NCI-H748 (cell line): Measurements from ENCODE around the gene RSPH3.
A peak's percentile ranks its signal among the peaks of the same experiment; 100 is the strongest.
"Not testable (repeated sequence)": the region's sequence is repeated elsewhere in the genome, so short reads cannot be mapped to it uniquely, and the experiment has no call there.

Experiments
- DNase-seq: peaks from one replicate; lab custom pipeline; 2025; ENCODE audit not compliant: unreplicated experiment; lab: John Stamatoyannopoulos, UW

RSPH3 gene

DNA sequence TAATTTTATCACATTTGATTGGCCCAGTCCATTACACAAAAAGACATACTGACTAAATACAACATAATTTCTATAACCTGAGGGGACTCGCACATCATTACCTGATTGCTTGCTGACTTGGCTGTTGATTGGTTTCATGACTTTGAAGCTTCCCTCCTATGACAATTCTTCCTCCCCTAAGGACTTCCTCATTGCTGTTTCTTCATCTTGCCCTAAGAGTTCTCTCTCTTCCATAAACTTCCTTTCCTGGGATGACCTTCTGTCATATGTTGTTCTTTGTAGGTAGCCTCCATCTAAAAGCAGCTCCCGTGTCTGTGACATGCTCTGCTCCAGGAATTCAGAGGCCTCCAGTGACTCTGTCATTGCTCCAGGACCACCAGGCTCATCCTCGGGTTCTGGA, 22.6 kb downstream of the RSPH3 start:
- DNase-seq = no peak

DNA sequence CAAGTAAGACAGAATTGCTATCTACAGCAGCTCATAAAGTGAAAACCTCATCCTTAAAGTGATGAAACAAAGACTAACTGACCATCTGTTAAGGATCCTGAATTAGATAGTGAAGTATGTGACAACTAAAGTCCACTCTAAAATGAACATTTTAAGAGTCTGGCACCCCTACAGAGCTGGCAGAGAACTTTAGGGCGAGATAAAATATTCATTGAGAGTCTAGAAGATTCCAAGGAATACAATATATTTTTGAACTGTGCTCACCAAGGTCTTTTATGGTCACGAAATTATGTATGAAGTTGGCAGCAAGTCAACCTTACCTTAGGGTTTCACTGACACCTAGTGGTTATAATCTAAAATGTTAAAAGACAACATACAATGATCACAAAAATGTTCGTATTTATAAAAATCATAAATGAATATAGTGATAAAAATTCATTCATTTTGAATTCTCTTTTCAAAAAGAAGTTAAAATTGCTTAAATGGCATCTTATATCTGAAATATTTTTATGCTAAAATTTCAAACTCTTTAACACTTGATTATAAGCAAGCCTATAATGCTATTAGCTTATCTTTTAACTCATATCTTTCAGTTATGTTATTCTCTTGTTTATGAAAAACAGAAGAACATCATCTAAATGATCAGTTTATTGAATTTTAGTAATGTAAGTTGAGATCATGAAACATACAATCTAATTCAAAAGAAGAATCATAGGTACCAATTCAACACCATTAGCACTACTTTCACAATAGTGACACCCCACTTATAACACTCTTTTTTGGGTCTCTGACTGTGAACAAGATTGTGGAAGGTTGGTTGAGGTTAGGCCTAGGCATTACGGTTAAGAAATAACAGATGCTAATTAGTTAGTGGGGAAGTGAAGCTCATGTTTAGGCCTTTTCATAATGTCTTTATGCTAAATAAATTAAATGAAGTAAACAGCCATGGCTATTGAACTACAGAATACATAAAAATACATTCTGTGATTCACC, 27.5 kb downstream of the RSPH3 start:
- DNase-seq = peak; percentile 68

DNA sequence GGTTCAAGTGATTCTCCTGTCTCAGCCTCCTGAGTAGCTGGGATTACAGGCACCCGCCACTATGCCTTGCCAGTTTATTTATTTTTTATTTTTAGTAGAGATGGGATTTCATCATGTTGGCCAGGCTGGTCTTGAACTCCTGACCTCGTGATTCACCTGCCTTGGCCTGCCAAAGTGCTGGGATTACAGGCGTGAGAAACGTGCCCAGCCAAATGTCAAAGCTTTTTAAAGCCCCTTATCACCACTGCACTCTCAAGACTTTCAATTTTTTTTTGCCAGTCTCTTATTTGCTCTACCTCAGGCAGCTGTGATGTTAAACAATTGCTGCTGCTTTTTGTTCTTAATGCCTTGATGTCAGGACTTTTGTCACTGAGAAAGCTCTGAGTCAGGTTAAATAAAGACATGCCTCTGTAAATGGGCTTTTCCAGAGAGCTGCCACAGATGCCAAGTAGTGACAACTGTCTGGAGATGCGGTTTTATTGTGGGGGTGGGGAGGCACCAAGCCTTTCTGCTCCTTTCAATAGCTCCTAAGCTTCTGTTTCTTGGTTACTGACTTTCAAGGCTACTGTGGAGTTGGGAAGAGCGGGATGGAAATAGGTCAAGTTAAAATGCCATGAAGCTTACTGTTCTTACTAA, 29.2 kb downstream of the RSPH3 start:
- DNase-seq = no peak

DNA sequence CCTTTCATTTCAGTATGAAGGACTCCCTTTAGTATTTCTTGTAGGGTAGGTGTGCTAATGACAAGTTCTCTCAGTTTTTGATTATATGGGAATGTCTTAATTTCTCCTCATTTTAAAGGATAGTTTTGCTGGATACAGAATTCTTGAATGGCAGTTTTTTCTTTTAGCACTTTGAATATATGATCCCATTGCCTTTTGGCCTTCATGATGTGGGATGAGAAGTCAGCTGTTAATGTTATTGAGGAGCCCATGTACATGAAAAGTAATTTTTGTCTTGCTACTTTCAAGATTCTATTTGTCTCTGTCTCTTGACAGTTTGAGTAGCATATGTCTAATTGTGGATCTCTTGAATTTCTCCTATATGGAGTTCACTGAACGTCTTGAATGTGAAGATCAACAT, 30.9 kb downstream of the RSPH3 start:
- no peak for DNase-seq

DNA sequence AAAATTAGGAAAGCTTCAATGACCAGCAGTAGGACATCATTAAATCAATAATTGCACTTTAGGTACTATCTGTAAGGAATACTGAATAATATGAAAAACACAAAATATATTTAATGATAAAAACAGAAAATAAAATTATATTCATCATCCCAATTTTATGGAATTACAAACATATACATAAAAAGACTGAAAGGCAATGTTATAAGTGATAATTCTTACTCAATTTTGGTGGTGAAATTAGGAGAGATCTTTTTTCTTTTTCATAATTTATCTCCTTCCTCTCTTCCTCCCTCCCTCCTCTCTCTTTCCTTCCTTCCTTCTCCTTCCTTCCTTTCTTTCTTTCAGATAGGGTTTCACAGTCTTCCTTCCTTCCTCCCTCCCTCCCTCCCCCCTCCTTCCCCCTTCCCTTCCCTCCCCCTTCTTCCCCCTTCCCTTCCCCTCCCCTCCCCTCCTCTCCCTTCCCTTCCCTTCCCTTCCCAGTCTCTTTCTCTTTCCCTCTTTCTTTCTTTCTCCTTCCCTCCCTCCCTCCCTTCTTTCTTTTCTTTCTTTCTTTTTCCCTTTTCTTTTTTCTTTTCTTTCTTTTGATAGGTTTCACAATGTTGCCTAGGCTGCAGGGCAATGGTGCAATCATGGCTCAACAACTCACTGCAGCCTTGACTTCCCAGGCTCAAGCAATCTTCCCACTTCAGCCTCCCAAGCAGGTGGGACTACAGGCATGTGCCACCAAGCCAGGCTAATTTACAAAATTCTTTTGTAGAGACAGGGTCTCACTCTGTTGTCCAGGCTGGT, 36.8 kb downstream of the RSPH3 start:
- DNase-seq = no peak

- DNase-seq = no peak
Observed at GRCh38 chr6:158962371-158962770, 37.6 kb downstream of the RSPH3 start.

GRCh38 chr6:158960026-158960425, 40.0 kb downstream of the RSPH3 start:
- no peak for DNase-seq

- no peak for DNase-seq
Observed at GRCh38 chr6:158959552-158959951, 40.5 kb downstream of the RSPH3 start.

DNA sequence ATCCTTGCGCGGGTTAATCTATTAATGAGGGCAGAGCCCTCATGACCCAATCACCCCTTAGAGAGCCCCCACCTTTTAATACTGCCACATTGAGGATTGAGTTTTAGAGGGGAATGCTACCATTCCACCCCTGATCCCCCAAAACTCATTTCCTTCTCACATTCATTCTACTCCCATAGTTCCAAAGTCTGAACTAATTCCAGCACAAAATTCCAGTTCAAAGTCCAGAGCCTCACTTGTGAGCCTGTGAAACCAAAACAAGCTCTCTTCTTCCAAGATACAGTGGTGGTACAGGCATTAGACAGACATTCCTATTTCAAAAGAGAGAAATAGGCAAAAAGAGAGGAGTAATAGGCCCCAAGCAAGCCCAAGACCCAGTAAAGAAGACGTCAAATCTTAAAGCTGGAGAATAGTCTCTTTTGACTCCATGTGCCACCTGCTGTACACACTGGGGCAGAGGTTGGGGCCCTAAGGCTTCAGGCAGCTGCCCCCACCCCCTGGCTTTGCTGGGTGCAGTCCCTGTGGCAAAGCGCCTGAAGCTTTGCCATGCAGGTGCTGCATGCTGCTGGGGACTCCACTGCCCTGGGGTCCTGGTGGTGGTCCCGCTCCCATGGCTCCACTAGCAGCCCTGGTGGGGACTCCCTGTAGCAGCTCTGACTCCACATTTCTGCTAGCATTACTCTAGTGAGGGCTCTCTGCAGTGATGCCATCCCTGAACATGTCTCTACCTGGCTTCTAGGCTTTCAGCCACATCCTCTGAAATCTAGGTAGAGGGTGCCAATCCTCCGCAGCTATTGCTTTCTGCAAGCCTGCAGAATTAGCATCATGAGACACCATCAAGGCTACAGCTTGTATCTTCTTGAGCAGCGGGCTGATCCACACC, 41.3 kb downstream of the RSPH3 start:
- no peak for DNase-seq

GRCh38 chr6:158955255-158955654, 44.7 kb downstream of the RSPH3 start:
- DNase-seq = no peak

DNA sequence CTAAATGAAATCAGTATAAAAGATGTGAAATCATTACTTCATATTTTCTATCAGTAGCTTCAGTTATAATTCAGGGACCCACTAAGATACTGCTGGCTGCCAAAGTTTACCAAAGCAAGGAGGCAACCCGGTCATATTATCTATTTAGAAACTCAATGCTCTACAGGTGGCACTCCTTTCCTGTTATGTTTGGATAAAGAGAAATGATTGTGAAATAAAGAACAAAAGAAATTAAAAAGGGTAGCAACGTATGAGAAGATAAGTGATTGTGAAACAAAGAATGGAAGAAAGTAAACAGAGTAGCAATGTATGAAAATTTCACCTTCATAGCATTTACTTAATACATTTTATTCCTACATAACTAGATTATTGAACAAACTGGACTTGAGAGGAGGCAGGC, 45.2 kb downstream of the RSPH3 start:
- DNase-seq = no peak

DNA sequence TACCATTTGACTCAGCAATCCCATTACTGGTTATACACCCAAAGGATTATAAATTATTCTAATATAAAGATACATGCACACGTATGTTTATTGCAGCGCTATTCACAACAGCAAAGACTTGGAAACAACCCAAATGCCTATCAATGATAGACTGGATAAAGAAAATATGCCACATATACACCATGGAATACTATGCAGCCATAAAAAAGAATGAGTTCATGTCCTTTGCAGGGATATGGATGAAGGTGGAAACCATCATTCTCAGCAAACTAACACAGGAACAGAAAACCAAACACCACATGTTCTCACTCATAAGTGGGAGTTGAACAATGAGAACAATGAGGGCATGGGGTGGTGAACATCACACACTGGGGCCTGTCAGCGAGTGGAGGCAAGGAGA, 48.0 kb downstream of the RSPH3 start:
- DNase-seq = not testable (repeated sequence)

GRCh38 chr6:158951565-158951964, 48.4 kb downstream of the RSPH3 start:
- DNase-seq = not testable (repeated sequence)

DNA sequence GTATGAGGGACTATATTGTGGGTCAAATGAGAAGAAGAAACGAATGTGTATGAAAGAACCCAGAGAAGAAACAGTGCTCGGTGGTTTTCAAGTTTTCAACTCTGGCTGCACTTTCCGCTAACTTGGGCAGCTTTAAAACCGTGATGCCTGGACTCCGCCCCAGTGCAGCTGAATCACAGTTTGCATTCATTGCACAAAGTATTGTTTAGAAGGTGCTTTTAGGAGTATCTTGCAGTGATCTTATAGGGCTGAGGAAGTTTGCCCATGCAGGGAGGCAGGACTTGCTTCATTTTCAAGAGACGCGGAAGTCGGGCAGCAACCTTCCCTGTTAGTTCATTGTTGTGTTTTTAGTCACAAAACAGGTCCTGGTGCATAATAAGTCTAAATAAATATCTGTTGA, 52.7 kb downstream of the RSPH3 start:
- no peak for DNase-seq

GRCh38 chr6:158943380-158944032, 56.5 kb downstream of the RSPH3 start:
- DNase-seq = no peak

- peak; percentile 27 for DNase-seq
Observed at GRCh38 chr6:158942349-158942748, 57.7 kb downstream of the RSPH3 start.

- DNase-seq = no peak
Observed at GRCh38 chr6:158941246-158941645, 58.8 kb downstream of the RSPH3 start.

DNA sequence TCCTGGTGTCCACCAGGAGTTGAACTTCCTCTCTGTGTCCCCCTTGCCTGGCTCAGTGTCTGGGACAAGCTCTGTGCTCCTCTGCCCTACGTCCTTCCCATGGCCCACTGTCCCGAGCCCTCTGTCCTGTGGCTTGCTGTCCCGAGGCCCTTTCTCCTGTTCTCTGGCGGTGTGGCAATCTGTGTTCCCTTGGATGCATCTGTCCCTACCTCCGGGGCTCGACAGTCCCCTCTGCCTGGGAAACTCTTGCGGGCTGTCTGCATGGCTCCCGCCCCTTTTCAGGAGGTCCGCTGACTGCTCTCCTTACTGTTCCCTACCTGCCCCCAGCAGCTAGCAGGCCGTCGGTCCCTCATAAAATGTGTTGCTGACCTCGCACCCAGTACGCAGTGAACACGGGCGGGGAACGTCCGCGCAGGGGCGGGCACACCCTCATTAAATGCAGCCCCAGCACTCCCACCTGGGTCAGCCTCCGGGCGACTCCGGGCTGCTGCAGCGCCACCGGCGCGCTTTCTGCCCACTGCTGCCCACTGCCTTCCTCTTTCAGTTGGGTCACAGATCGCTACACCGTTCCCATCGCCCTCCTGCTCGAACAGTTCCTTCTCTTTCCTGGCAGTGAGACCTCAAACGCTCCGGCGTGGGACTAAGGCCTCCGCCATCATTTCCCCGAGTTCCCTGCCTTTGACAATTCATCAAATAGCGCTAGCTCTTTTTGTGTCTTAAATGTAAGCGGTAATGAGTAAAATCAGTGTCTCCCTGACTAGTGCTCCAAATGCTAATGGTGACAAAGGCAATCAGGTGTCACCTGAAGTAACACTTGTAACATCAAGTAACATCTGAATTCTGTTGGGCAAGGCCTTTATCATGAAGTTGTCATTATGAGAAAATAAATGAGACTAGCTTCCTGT, 60.5 kb downstream of the RSPH3 start:
- no peak for DNase-seq

- peak; percentile 23 for DNase-seq
Observed at GRCh38 chr6:158938811-158939254, 61.2 kb downstream of the RSPH3 start.
